ENCODE measurements around the gene AP1S3. TPM values are rescaled to one million over a fixed set of nuclear protein-coding genes. Genes with fewer than 3 reads are reported as not detected.
A peak's percentile ranks its signal among the peaks of the same experiment; 100 is the strongest.

The AP1S3 gene
- total and polyA plus RNA-seq, 2 of the 4 experiments (the other 2 are of a cell fraction): 2.5 to 4.1 TPM

- no peak overlapping the region for H3K4me2 ChIP-seq (ENCODE audit: low read depth, low read length)
- H4K20me1 ChIP-seq (ENCODE audit: insufficient read depth, low read length): no peaks in the 10 kb centered on the region
- intact Hi-C loops (cut with micrococcal nuclease) (loop anchor here (2.0 kb wide), 2 partner anchors 17 to 73 kb away; no protein-coding TSS in a partner anchor), dilution Hi-C loops (cut with HindIII; ENCODE audit: low sequenced_read_pairs, unreplicated experiment) (no loop called here), in situ Hi-C loops (cut with MboI; ENCODE audit: low sequenced_read_pairs) (no loop called here)
- POLR2A ChIA-PET (ENCODE audit: unreplicated experiment): no interaction called here
- H2BK5ac ChIP-seq (ENCODE audit: low read depth, low read length, poor library complexity, severe bottlenecking): peak overlapping the region; percentile 99
- H3K18ac ChIP-seq (ENCODE audit: low read depth, low read length): peak overlapping the region; percentile 94
- no peaks in the 10 kb centered on the region for H3K36me3 ChIP-seq (ENCODE audit: control insufficient read depth, insufficient read depth, low read length)
- DNase-seq (no peak), ATAC-seq (ENCODE audit: low read depth) (no peak; the same call in 1 of the 2 replicates)
- H3K4ac ChIP-seq (ENCODE audit: low read depth, low read length): peak overlapping the region; percentile 92
- H2AK5ac ChIP-seq (ENCODE audit: low read depth, low read length): peak overlapping the region; percentile 92
- no peaks in the 10 kb centered on the region for H3K79me1 ChIP-seq (ENCODE audit: low read depth in 1 of 2, low read length in 2 of 2)
- peak overlapping the region; percentile 65 for H3K56ac ChIP-seq (ENCODE audit: extremely low read depth, insufficient read depth, low read length)
- no peak overlapping the region for H3K4me3 ChIP-seq (ENCODE audit: insufficient read depth, low read depth, low read length)
- peak overlapping the region; percentile 92 for H2BK20ac ChIP-seq (ENCODE audit: low read depth, low read length)
- H3K23ac ChIP-seq (ENCODE audit: low read depth, low read length): peak overlapping the region; percentile 79; the same call in 1 of the 2 replicates
- H3K27me3 ChIP-seq (ENCODE audit: control insufficient read depth, insufficient read depth, low read length): no peaks in the 10 kb centered on the region
- peak overlapping the region; percentile 91 for H4K5ac ChIP-seq (ENCODE audit: low read depth, low read length)
- peak overlapping the region; percentile 73 for H2AK9ac ChIP-seq (replicated peaks; ENCODE audit: low read depth, low read length, poor library complexity)
- peaks cover 9% of the 10 kb centered on the region for H3K9me1 ChIP-seq (ENCODE audit: insufficient read depth, low read length)
- BruUV-seq (replicated peaks): no TSS peak
- H3K27ac ChIP-seq (ENCODE audit: insufficient read depth, low read length): peak overlapping the region; percentile 94
- H3K14ac ChIP-seq (replicated peaks; ENCODE audit: low read depth, low read length): peak overlapping the region; percentile 71
- 100% methylated on average over 1 of the region's 8 CpGs; no CpG with 5 or more reads in 1 of the 2 experiments for WGBS, 2 experiments (ENCODE audit: extremely low coverage in 2 of 2, insufficient read length in 1 of 2)
- peaks cover 18% of the 10 kb centered on the region for H3K4me1 ChIP-seq (ENCODE audit: control insufficient read depth, insufficient read depth, low read length)
- peak overlapping the region; percentile 96 for H2BK15ac ChIP-seq (ENCODE audit: low read depth, low read length)
- H2BK120ac ChIP-seq (ENCODE audit: low read depth, low read length): peak overlapping the region; percentile 97
- CTCF ChIA-PET: interaction anchor here (1.0 kb wide), 1 partner anchor 755 kb away, joined by 3 read pairs; no protein-coding TSS in a partner anchor
- peak overlapping the region; percentile 91 for H4K91ac ChIP-seq (ENCODE audit: insufficient read depth, low read depth, low read length)
- H3K9ac ChIP-seq (ENCODE audit: low read depth, low read length): no peak overlapping the region
- TF ChIP-seq CTCF (conservative IDR thresholded peaks at IDR 0.05; ENCODE audit: low read depth, low read length) (no peak), ELK1 (IDR thresholded peaks at IDR 0.05; ENCODE audit: borderline replicate concordance, low read depth, low read length) (no peak), SMC3 (IDR thresholded peaks at IDR 0.05; ENCODE audit: low read depth, low read length) (no peak)
- no peaks in the 10 kb centered on the region for H3K9me3 ChIP-seq (ENCODE audit: control insufficient read depth, insufficient read depth, low read length)
- peak overlapping the region; percentile 88 to 89 for H4K8ac ChIP-seq (ENCODE audit: low read depth in 2 of 2, low read length in 2 of 2)
- no peak overlapping the region for H2AFZ ChIP-seq (replicated peaks; ENCODE audit: low read length, poor library complexity)
Observed at GRCh38 chr2:223725986-223726970, 111.1 kb downstream of the AP1S3 start.

All from IMR-90 (cell line).